SH-SY5Y (cell line): Measurements from ENCODE around the gene TTC28.

Experiments used
- GATA2 ChIP-seq: IDR thresholded peaks from 2 replicates; pipeline ENCODE4 v1.6.1; 2011; ENCODE audit warnings: mild to moderate bottlenecking, low read depth, low read length
- GATA3 ChIP-seq: IDR thresholded peaks from 2 replicates; pipeline ENCODE4 v1.6.1; 2011; ENCODE audit warnings: low read depth, mild to moderate bottlenecking, low read length, moderate library complexity

DNA sequence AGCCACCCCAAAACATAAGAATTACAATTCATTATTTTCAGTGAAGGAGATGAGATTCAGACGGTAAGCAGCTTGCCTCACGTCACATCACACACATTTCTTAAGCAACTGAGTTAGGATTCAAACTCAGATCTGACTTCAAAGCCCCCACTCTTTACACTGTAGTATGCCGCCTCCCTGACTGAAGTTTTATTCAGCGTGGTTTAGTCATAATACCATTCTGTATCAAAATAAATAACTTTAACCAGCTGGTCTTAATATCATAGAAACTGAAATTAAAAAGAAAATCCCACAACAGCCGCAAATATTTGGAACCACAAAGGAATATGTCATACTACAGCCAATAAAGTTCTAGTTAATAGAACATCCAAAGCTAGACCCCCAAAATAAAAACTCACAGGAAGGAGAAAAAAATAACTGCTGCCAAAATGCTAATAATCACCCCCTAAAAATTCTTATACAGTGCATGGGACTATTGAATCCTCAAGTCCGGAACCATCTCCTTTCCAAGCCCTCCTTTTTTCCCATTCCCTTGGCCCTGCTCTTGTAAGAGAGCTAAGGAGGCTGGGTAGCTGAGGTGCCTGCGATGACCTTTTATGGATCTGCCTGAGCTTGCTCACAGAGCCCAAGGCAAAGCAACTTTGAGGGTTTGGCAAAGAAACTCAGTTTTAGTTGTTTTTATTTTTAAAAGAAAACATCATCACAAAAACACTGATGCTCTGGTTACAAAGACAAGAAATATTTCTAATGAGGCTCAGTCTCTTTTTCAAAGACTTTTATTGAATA is 334.5 kb downstream of the TTC28 start:
- TF ChIP-seq GATA2: no peak
- no peak for TF ChIP-seq GATA3
